H1 (cell line): ENCODE data around the gene KLHL29. TPM values are rescaled to one million over a fixed set of nuclear protein-coding genes. Genes with fewer than 3 reads are reported as not detected.

Source experiments
- CTCF ChIA-PET: fragments of 300-600 bp; sonication (Branson Sonifier 250); formaldehyde crosslinking; loops from one replicate; lab custom pipeline; 2021; ENCODE audit not compliant: partially characterized antibody; lab: Charles Lee
- POLR2A ChIA-PET: fragments of 300-600 bp; sonication (Branson Sonifier 250); formaldehyde crosslinking; loops from one replicate; lab custom pipeline; 2021; ENCODE audit warnings: inconsistent platforms; ENCODE audit not compliant: partially characterized antibody; lab: Charles Lee
- DNase-seq, 2 experiments: peaks; one replicate each; pipeline versions ENCODE4 v3.0.0 to v3.0.0-alpha.2; 2010 to 2022; ENCODE audit warnings: low spot score in 2 of 2, low read depth in 1 of 2, mixed read lengths in 1 of 2
- FAIRE-seq: peaks from 2 replicates; lab custom pipeline; 2011; peaks lifted over from hg19 to GRCh38; lab: Jason Lieb, UNC
- H2AFZ ChIP-seq: 2 replicates; pipeline ENCODE4 v1.8.1; 2012; ENCODE audit warnings: low read length, inconsistent platforms
- H2AK5ac ChIP-seq: 2 replicates; pipeline ENCODE4 v1.6.1; 2013; ENCODE audit warnings: low read depth, low read length
- H2BK120ac ChIP-seq: replicated peaks from 2 replicates; pipeline ENCODE3; 2013; ENCODE audit warnings: low read depth, low read length, inconsistent platforms
- H2BK12ac ChIP-seq: 2 replicates; pipeline ENCODE4 v1.6.1; 2013; ENCODE audit warnings: low read depth, low read length
- H2BK15ac ChIP-seq: 2 replicates; pipeline ENCODE4 v1.6.1; 2013; ENCODE audit warnings: low read length
- H2BK20ac ChIP-seq: 2 replicates; pipeline ENCODE4 v1.6.1; 2013; ENCODE audit warnings: low read length
- H2BK5ac ChIP-seq: 2 replicates; pipeline ENCODE4 v1.6.1; 2013; ENCODE audit warnings: low read depth, low read length
- H3K14ac ChIP-seq: 2 replicates; pipeline ENCODE4 v1.6.1; 2013; ENCODE audit warnings: inconsistent platforms; ENCODE audit not compliant: insufficient read length
- H3K18ac ChIP-seq: 2 replicates; pipeline ENCODE4 v1.6.1; 2013; ENCODE audit warnings: low read length; ENCODE audit errors: extremely low read depth
- H3K23ac ChIP-seq: 2 replicates; pipeline ENCODE4 v1.6.1; 2013; ENCODE audit warnings: inconsistent platforms; ENCODE audit not compliant: insufficient read length
- H3K23me2 ChIP-seq: 2 replicates; pipeline ENCODE4 v1.6.1; 2013; ENCODE audit warnings: low read depth, low read length
- H3K27ac ChIP-seq: 2 replicates; pipeline ENCODE4 v1.6.1; 2011; ENCODE audit warnings: low read depth, low read length, inconsistent platforms
- H3K27me3 ChIP-seq, 4 experiments: replicated peaks in 1 of 4; 1 replicate in 1 of 4; 2 replicates in 3 of 4; pipeline versions ENCODE4 v1.6.1 to v1.8.1; 2011 to 2013; ENCODE audit warnings: low read length in 3 of 4, mild to moderate bottlenecking in 3 of 4, inconsistent platforms in 2 of 4, mixed read lengths in 2 of 4, moderate library complexity in 1 of 4; ENCODE audit not compliant: control insufficient read depth in 3 of 4, insufficient read depth in 3 of 4; ENCODE audit errors: extremely low read depth in 1 of 4
- H3K36me3 ChIP-seq, 4 experiments: 2 replicates each; pipeline versions ENCODE4 v1.6.1 to v1.8.1; 2011 to 2013; ENCODE audit warnings: mild to moderate bottlenecking in 4 of 4, low read length in 3 of 4, moderate library complexity in 2 of 4, control low read depth in 1 of 4, inconsistent platforms in 1 of 4; ENCODE audit not compliant: insufficient read depth in 4 of 4, control insufficient read depth in 2 of 4
- H3K4ac ChIP-seq: replicated peaks from 2 replicates; pipeline ENCODE3; 2013; ENCODE audit warnings: low read length, low read depth, mixed read lengths, inconsistent platforms; ENCODE audit not compliant: insufficient read length
- H3K4me1 ChIP-seq, 4 experiments: replicated peaks in 1 of 4; 1 replicate in 1 of 4; 2 replicates in 3 of 4; pipeline versions ENCODE4 v1.6.1 to v1.8.1; 2011 to 2013; ENCODE audit warnings: low read length in 3 of 4, inconsistent platforms in 2 of 4, mixed read lengths in 1 of 4; ENCODE audit not compliant: insufficient read depth in 4 of 4, control insufficient read depth in 3 of 4
- H3K4me2 ChIP-seq, 2 experiments: 2 replicates each; pipeline versions ENCODE4 v1.6.1 to v1.8.1; 2011 to 2013; ENCODE audit warnings: low read depth in 2 of 2, low read length in 2 of 2, control low read depth in 1 of 2, inconsistent platforms in 1 of 2, mild to moderate bottlenecking in 1 of 2; ENCODE audit not compliant: insufficient read depth in 1 of 2
- H3K4me3 ChIP-seq, 4 experiments: fragments of 200-600, 300-600 bp in 1 of 4; sonication (generic), shearing (Covaris generic), sonication (Bioruptor Twin) in 1 of 4; 2 replicates each; pipeline versions ENCODE4 v1.5.1 to v1.8.1; 2011 to 2016; ENCODE audit warnings: low read length in 4 of 4, low read depth in 3 of 4, control low read depth in 2 of 4, inconsistent platforms in 2 of 4, mild to moderate bottlenecking in 2 of 4, mixed read lengths in 1 of 4, moderate library complexity in 1 of 4; ENCODE audit not compliant: insufficient read depth in 2 of 4; ENCODE audit errors: extremely low read depth in 1 of 4
- H3K56ac ChIP-seq: replicated peaks from 2 replicates; pipeline ENCODE3; 2013; ENCODE audit warnings: low read depth, mild to moderate bottlenecking, mixed read lengths, low read length, inconsistent platforms; ENCODE audit not compliant: insufficient read length
- H3K79me1 ChIP-seq: 2 replicates; pipeline ENCODE4 v1.6.1; 2013; ENCODE audit warnings: low read depth, low read length, control low read depth
- H3K79me2 ChIP-seq, 2 experiments: 2 replicates each; pipeline versions ENCODE4 v1.6.1 to v1.8.1; 2012 to 2013; ENCODE audit warnings: low read length in 2 of 2, mild to moderate bottlenecking in 2 of 2, inconsistent platforms in 1 of 2; ENCODE audit not compliant: insufficient read depth in 2 of 2, control insufficient read depth in 1 of 2
- H3K9ac ChIP-seq, 4 experiments: replicated peaks in 1 of 4; 1 replicate in 1 of 4; 2 replicates in 3 of 4; pipeline versions ENCODE4 v1.6.1 to v1.8.1; 2011 to 2013; ENCODE audit warnings: low read depth in 3 of 4, low read length in 3 of 4, control low read depth in 2 of 4, mild to moderate bottlenecking in 2 of 4, moderate library complexity in 2 of 4, inconsistent platforms in 1 of 4; ENCODE audit errors: extremely low read depth in 1 of 4
- H3K9me3 ChIP-seq, 2 experiments: 2 replicates each; pipeline versions ENCODE4 v1.6.1 to v1.8.1; 2012 to 2013; ENCODE audit warnings: mild to moderate bottlenecking in 2 of 2, moderate library complexity in 2 of 2, control low read depth in 1 of 2, inconsistent platforms in 1 of 2, low read depth in 1 of 2, low read length in 1 of 2, mixed read lengths in 1 of 2; ENCODE audit not compliant: insufficient read depth in 2 of 2
- H4K20me1 ChIP-seq, 2 experiments: replicated peaks in 1 of 2; 2 replicates each; pipeline versions ENCODE3 to v1.8.1; 2011 to 2013; ENCODE audit warnings: inconsistent platforms in 2 of 2, low read length in 2 of 2, mild to moderate bottlenecking in 1 of 2; ENCODE audit not compliant: insufficient read depth in 2 of 2, control insufficient read depth in 1 of 2
- H4K5ac ChIP-seq: 2 replicates; pipeline ENCODE4 v1.6.1; 2013; ENCODE audit warnings: low read length, low read depth, mixed read lengths, inconsistent platforms; ENCODE audit not compliant: insufficient read length
- H4K8ac ChIP-seq: 2 replicates; pipeline ENCODE4 v1.8.0; 2013; ENCODE audit warnings: mild to moderate bottlenecking, moderate library complexity, low read length, inconsistent platforms; ENCODE audit not compliant: insufficient read depth; ENCODE audit errors: extremely low read depth
- H4K91ac ChIP-seq: replicated peaks from 2 replicates; pipeline ENCODE3; 2013; ENCODE audit warnings: low read length, mixed read lengths, inconsistent platforms; ENCODE audit not compliant: insufficient read length
- ASH2L ChIP-seq: fragments of 200-600, 300-600 bp; sonication (generic); IDR thresholded peaks from one replicate; pipeline ENCODE4 v1.7.1; 2017; ENCODE audit warnings: low read length
- BCL11A ChIP-seq, 2 experiments: IDR thresholded peaks; one replicate each; pipeline ENCODE4 v1.6.1; 2011; ENCODE audit warnings: low read depth in 2 of 2, low read length in 2 of 2, mild to moderate bottlenecking in 2 of 2
- CREB1 ChIP-seq: IDR thresholded peaks from 2 replicates; pipeline ENCODE4 v1.6.1; 2012; ENCODE audit warnings: inconsistent platforms
- CTBP2 ChIP-seq: IDR thresholded peaks from 2 replicates; pipeline ENCODE4 v1.7.0; 2011; ENCODE audit warnings: borderline replicate concordance, mild to moderate bottlenecking, moderate library complexity, mixed read lengths, low read length; ENCODE audit not compliant: insufficient read depth, insufficient read length
- EZH2 ChIP-seq: fragments of 200-600 bp; sonication (generic); IDR thresholded peaks from 2 replicates; pipeline ENCODE4 v1.7.1; 2012; ENCODE audit warnings: low read depth, mild to moderate bottlenecking, moderate library complexity, low read length, inconsistent platforms; ENCODE audit not compliant: severe bottlenecking
- FOSL1 ChIP-seq: IDR thresholded peaks from 2 replicates; pipeline ENCODE4 v1.6.1; 2011; ENCODE audit warnings: mild to moderate bottlenecking, low read depth, low read length, moderate library complexity; ENCODE audit not compliant: insufficient read depth
- HDAC6 ChIP-seq: IDR thresholded peaks from one replicate; pipeline ENCODE4 v1.7.1; 2012; ENCODE audit warnings: low read depth, mild to moderate bottlenecking, inconsistent platforms, low read length, moderate library complexity
- KDM4A ChIP-seq: IDR thresholded peaks from one replicate; pipeline ENCODE4 v1.7.1; 2012; ENCODE audit warnings: low read depth, mild to moderate bottlenecking, moderate library complexity, low read length, inconsistent platforms; ENCODE audit not compliant: severe bottlenecking
- MAFK ChIP-seq: IDR thresholded peaks from 2 replicates; pipeline ENCODE4 v1.6.1; 2012; ENCODE audit warnings: low read depth, mild to moderate bottlenecking, improper control_type of control experiment, low read length
- PHF8 ChIP-seq: fragments of 200-600 bp; sonication (generic); conservative IDR thresholded peaks from 2 replicates; pipeline ENCODE4 v1.7.1; 2012; ENCODE audit warnings: low read depth, mild to moderate bottlenecking, inconsistent platforms, low read length, moderate library complexity
- POLR2A ChIP-seq, 2 experiments: IDR thresholded peaks; 1 replicate in 1 of 2; 2 replicates in 1 of 2; pipeline ENCODE4 v1.6.1; 2011; ENCODE audit warnings: low read depth in 2 of 2, low read length in 2 of 2, mild to moderate bottlenecking in 2 of 2; ENCODE audit errors: control extremely low read depth in 1 of 2
- SP2 ChIP-seq: IDR thresholded peaks from 2 replicates; pipeline ENCODE4 v1.6.1; 2012; ENCODE audit warnings: mild to moderate bottlenecking, low read length, inconsistent platforms
- TBP ChIP-seq: IDR thresholded peaks from 2 replicates; pipeline ENCODE4 v1.6.1; 2011; ENCODE audit warnings: low read depth, low read length, improper control_type of control experiment
- YY1 ChIP-seq: IDR thresholded peaks from 2 replicates; pipeline ENCODE4 v1.6.1; 2011; ENCODE audit warnings: low read depth, mild to moderate bottlenecking, low read length
- WGBS, 2 experiments: shearing (Covaris generic) in 1 of 2; methylation state at CpG; one replicate each; pipeline versions ENCODE4 v1.1.6 to v1.1.7; 2013 to 2015; ENCODE audit warnings: low lambda C conversion rate in 2 of 2, mixed read lengths in 2 of 2, inconsistent platforms in 1 of 2, low coverage in 1 of 2, missing lambda C conversion rate in 1 of 2; ENCODE audit not compliant: insufficient replicate concordance in 2 of 2, insufficient coverage in 1 of 2, insufficient read length in 1 of 2; ENCODE audit errors: extremely low coverage in 1 of 2, missing lambda C conversion rate in 1 of 2; 5-methylcytosine and 5-hydroxymethylcytosine counted together
- polyA plus RNA-seq, 7 experiments: library from polyadenylated mRNA; depleted of rRNA in 3 of 7; stranded (reverse) in 5 of 7; unstranded in 2 of 7; fragments of >200 nt in 5 of 7; fragments of 200-250 nt in 2 of 7; gene quantifications; 1 replicate in 5 of 7; 2 replicates in 1 of 7; 4 replicates in 1 of 7; pipeline versions ENCODE4 v1.2.1 to v1.2.3, GENCODE V29; 2011 to 2013; ENCODE audit warnings: missing spikeins in 2 of 7, mixed read lengths in 2 of 7
- total RNA-seq: library from RNA; stranded (reverse); fragmentation: NEBNext Ultra II Directional; extraction: Animal tissue kit (Norgen Biotek cat#: 25700); gene quantifications from 2 replicates; pipeline ENCODE4 v1.2.1, GENCODE V29; 2021

The KLHL29 gene
- total and polyA plus RNA-seq, 2 of the 8 experiments (the other 6 are each of a cell fraction or from before 2014, with no cell fraction given): 1.1 to 4.7 TPM

DNA sequence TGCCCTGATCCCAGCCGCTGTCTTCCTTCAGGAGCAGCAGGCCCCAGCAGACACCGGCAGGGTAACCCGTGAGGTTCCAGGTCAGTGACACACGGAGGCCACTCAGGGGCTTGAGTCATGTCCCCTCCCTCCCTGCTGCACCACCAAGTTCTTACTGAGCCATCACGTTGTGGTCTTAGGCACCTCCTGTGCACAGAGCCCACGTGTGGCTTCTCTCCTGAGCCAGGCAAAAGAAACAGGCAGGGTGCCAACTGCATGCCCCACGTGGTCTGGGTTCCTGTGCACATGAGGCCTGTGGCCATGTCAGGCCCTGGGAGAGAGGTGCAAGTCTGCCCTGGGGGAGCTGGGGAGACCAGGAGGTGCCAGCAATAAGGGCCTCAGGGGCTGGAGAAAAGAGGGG is 264.8 kb downstream of the KLHL29 start:
- H4K91ac ChIP-seq: no peak overlapping the region
- no peaks in the 10 kb centered on the region for H3K23me2 ChIP-seq
- no peak overlapping the region for H3K4me2 ChIP-seq
- no peak overlapping the region for H2AK5ac ChIP-seq
- no peak overlapping the region for H3K9ac ChIP-seq
- POLR2A ChIA-PET: no interaction called here
- CTCF ChIA-PET: interaction anchor here (1.0 kb wide), 1 partner anchor 9 kb away, joined by 3 read pairs; no protein-coding TSS in a partner anchor
- no peak for FAIRE-seq
- no peaks in the 10 kb centered on the region for H3K27me3 ChIP-seq
- H3K56ac ChIP-seq: no peak overlapping the region
- H3K4me1 ChIP-seq: no peaks in the 10 kb centered on the region
- no peak overlapping the region for H3K18ac ChIP-seq
- no peaks in the 10 kb centered on the region for H3K36me3 ChIP-seq
- no peaks in the 10 kb centered on the region for H3K9me3 ChIP-seq
- H3K4ac ChIP-seq: no peak overlapping the region
- no peak overlapping the region for H2BK12ac ChIP-seq
- H4K5ac ChIP-seq: no peak overlapping the region
- H4K8ac ChIP-seq: no peak overlapping the region; the same call in 1 of the 2 replicates
- H3K27ac ChIP-seq: no peak overlapping the region
- H2BK120ac ChIP-seq: no peak overlapping the region
- no peak overlapping the region for H3K23ac ChIP-seq
- H2BK20ac ChIP-seq: no peak overlapping the region
- TF ChIP-seq KDM4A: no peak
- no peak for TF ChIP-seq TBP
- TF ChIP-seq ASH2L: no peak
- no peak for TF ChIP-seq PHF8
- TF ChIP-seq BCL11A (IDR thresholded peaks at IDR 0.05; ENCODE audit: low read depth in 2 of 2, low read length in 2 of 2): no peak
- no peak for TF ChIP-seq EZH2
- TF ChIP-seq POLR2A (IDR thresholded peaks at IDR 0.05; ENCODE audit: control extremely low read depth in 1 of 2, low read depth in 2 of 2, low read length in 2 of 2): no peak
- TF ChIP-seq HDAC6: no peak
- no peak for TF ChIP-seq CREB1
- no peak for TF ChIP-seq FOSL1
- no peak for TF ChIP-seq MAFK
- no peak for TF ChIP-seq CTBP2
- no peak for TF ChIP-seq YY1
- TF ChIP-seq SP2: no peak
- no peaks in the 10 kb centered on the region for H3K79me1 ChIP-seq
- no peak overlapping the region for H2BK5ac ChIP-seq
- H3K14ac ChIP-seq: no peak overlapping the region
- H2AFZ ChIP-seq: no peak overlapping the region
- 82% methylated on average over 7 of the region's 7 CpGs; no CpG with 5 or more reads in 1 of the 2 experiments for WGBS, 2 experiments
- H4K20me1 ChIP-seq: peaks cover 0 to 1% of the 10 kb centered on the region in 2 experiments
- H3K79me2 ChIP-seq: no peaks in the 10 kb centered on the region
- no peak overlapping the region for H3K4me3 ChIP-seq
- H2BK15ac ChIP-seq: no peak overlapping the region
- DNase-seq: no peak
